Measurements from ENCODE around the gene ARHGAP19. TPM values are rescaled to one million over a fixed set of nuclear protein-coding genes. Genes with fewer than 3 reads are reported as not detected.

ARHGAP19 gene
- polyA plus RNA-seq, 4 donors = 26.3 to 35.2 (median 33.0) TPM

DNA sequence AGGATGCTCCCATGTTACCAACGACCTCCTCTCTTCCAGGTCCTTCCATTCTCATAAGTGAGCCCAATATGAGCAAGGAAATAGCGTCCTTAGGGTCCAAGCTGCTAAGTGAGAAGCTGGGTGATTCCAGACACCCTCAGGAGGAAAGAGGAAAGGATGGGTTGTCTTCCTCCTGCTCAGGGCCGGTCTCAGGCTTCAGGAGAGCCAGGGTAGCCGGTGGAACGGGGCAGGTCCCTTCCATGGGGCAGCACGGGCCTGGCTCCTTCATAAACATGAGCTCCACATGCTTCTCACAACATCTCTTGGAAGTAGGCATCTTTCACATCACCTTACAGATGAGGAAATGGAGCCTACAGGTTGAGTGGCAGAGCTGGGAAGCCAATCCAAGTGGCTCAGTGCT, 119.4 kb downstream of the ARHGAP19 start:
- no peak for DNase-seq (ENCODE audit: low read depth in 4 of 4, low spot score in 2 of 4)

Other genes starting within 250 kb of the ARHGAP19 start
- gene SLIT1, start 106.7 kb downstream of the ARHGAP19 start, polyA plus RNA-seq (ENCODE audit: insufficient read length in 4 of 4) = 1 to 10 TPM; 5.8 to 9.7 (median 7.2) TPM
- gene FRAT1, start 26.6 kb upstream of the ARHGAP19 start, polyA plus RNA-seq (ENCODE audit: insufficient read length in 4 of 4) = 1 to 10 TPM; 4.3 to 6.2 (median 4.3) TPM
- gene FRAT2, start 42.1 kb upstream of the ARHGAP19 start, polyA plus RNA-seq (ENCODE audit: insufficient read length in 4 of 4) = 10 to 100 TPM; 11.0 to 15.7 (median 12.7) TPM
- gene RRP12, start 108.7 kb upstream of the ARHGAP19 start, polyA plus RNA-seq (ENCODE audit: insufficient read length in 4 of 4) = 10 to 100 TPM; 18.7 to 31.8 (median 26.3) TPM
- 100 to 1,000 TPM; 169 to 211 (median 176) TPM for gene PGAM1, start 133.6 kb upstream of the ARHGAP19 start, polyA plus RNA-seq (ENCODE audit: insufficient read length in 4 of 4)
- 10 to 100 TPM; 32.4 to 43.0 (median 38.5) TPM for gene EXOSC1, start 153.4 kb upstream of the ARHGAP19 start, polyA plus RNA-seq (ENCODE audit: insufficient read length in 4 of 4)
- 10 to 100 TPM; 34.2 to 45.8 (median 39.7) TPM for gene ZDHHC16, start 153.5 kb upstream of the ARHGAP19 start, polyA plus RNA-seq (ENCODE audit: insufficient read length in 4 of 4)
- gene MMS19, start 205.8 kb upstream of the ARHGAP19 start, polyA plus RNA-seq (ENCODE audit: insufficient read length in 4 of 4) = 100 to 1,000 TPM in 1 of 4 donors, 10 to 100 TPM in 3; 85.9 to 109 (median 92.3) TPM
- gene UBTD1, start 206.3 kb upstream of the ARHGAP19 start, polyA plus RNA-seq (ENCODE audit: insufficient read length in 4 of 4) = 10 to 100 TPM in 2 of 4 donors, 1 to 10 TPM in 2; 8.1 to 14.4 (median 11.0) TPM